Epithelial cell of esophagus (primary cell): ENCODE data around the gene ZNF408.
"Not testable (repeated sequence)": the region's sequence is repeated elsewhere in the genome, so short reads cannot be mapped to it uniquely, and the experiment has no call there.

Experiments used
- DNase-seq: peaks from one replicate; pipeline ENCODE4 v3.0.0; 2010; ENCODE audit warnings: low read depth
- H3K4me3 ChIP-seq: 2 replicates; pipeline ENCODE4 v1.5.1; 2011; ENCODE audit warnings: mild to moderate bottlenecking, low read length, control low read depth
- CTCF ChIP-seq: IDR thresholded peaks from 2 replicates; pipeline ENCODE4 v1.5.1; 2011; ENCODE audit warnings: low read depth, mild to moderate bottlenecking, low read length, control low read depth, inconsistent platforms; ENCODE audit not compliant: insufficient read depth; ENCODE audit errors: missing control alignments

The ZNF408 gene

GRCh38 chr11:46697723-46698122 lies 3.1 kb upstream of the ZNF408 start:
- TF ChIP-seq CTCF: no peak
- DNase-seq: no peak
- H3K4me3 ChIP-seq: no peak overlapping the region

- no peak for TF ChIP-seq CTCF
- H3K4me3 ChIP-seq: no peak overlapping the region
- no peak for DNase-seq
Measured at GRCh38 chr11:46698597-46698996, 2.2 kb upstream of the ZNF408 start.

- no peak for DNase-seq
- H3K4me3 ChIP-seq: peak overlapping the region; percentile 99
- TF ChIP-seq CTCF: no peak
Measured at GRCh38 chr11:46701078-46701654, 335 bp downstream of the ZNF408 start.

- TF ChIP-seq CTCF: no peak
- DNase-seq: no peak
- H3K4me3 ChIP-seq: no peak overlapping the region
Measured at GRCh38 chr11:46705070-46705688, 4.3 kb downstream of the ZNF408 start.

- TF ChIP-seq CTCF: no peak
- H3K4me3 ChIP-seq: no peak overlapping the region
- no peak for DNase-seq
Measured at GRCh38 chr11:46706886-46707285, 6.1 kb downstream of the ZNF408 start.

- DNase-seq, H3K4me3 ChIP-seq: not testable (repeated sequence)
Measured at GRCh38 chr11:46709351-46709750, 8.5 kb downstream of the ZNF408 start.

- no peak overlapping the region for H3K4me3 ChIP-seq
- DNase-seq: peak; percentile 36
- no peak for TF ChIP-seq CTCF
Measured at GRCh38 chr11:46710821-46711269, 10.0 kb downstream of the ZNF408 start.

- no peak overlapping the region for H3K4me3 ChIP-seq
- DNase-seq: no peak
- TF ChIP-seq CTCF: no peak
Measured at GRCh38 chr11:46711303-46711702, 10.5 kb downstream of the ZNF408 start.
